ENCODE results near the gene ROR2.
"Not testable (repeated sequence)": the region's sequence is repeated elsewhere in the genome, so short reads cannot be mapped to it uniquely, and the experiment has no call there.

ROR2 gene

GRCh38 chr9:91923145-91923544 lies 26.9 kb downstream of the ROR2 start:
- FAIRE-seq, result no peak

- no peak for FAIRE-seq
These were observed 28.7 kb downstream of the ROR2 start for GRCh38 chr9:91921371-91921770.

- FAIRE-seq, result no peak
These were observed 29.2 kb downstream of the ROR2 start for GRCh38 chr9:91920630-91921350.

GRCh38 chr9:91919621-91920020 lies 30.4 kb downstream of the ROR2 start:
- FAIRE-seq, result no peak

- FAIRE-seq, result no peak
These were observed 32.6 kb downstream of the ROR2 start for GRCh38 chr9:91917436-91917835.

GRCh38 chr9:91915524-91916263 lies 34.3 kb downstream of the ROR2 start:
- no peak for FAIRE-seq

- FAIRE-seq, result no peak
These were observed 35.1 kb downstream of the ROR2 start for GRCh38 chr9:91914937-91915336.

GRCh38 chr9:91914404-91914803 lies 35.6 kb downstream of the ROR2 start:
- FAIRE-seq, result no peak

- no peak for FAIRE-seq
These were observed 36.0 kb downstream of the ROR2 start for GRCh38 chr9:91913986-91914385.

- no peak for FAIRE-seq
These were observed 36.9 kb downstream of the ROR2 start for GRCh38 chr9:91913096-91913495.

GRCh38 chr9:91911657-91912056 lies 38.4 kb downstream of the ROR2 start:
- no peak for FAIRE-seq

- FAIRE-seq, result not testable (repeated sequence)
These were observed 40.8 kb downstream of the ROR2 start for GRCh38 chr9:91909256-91909655.

- FAIRE-seq, result no peak
These were observed 41.3 kb downstream of the ROR2 start for GRCh38 chr9:91908746-91909145.

- no peak for FAIRE-seq
These were observed 41.8 kb downstream of the ROR2 start for GRCh38 chr9:91908293-91908623.

- FAIRE-seq, result no peak
These were observed 42.3 kb downstream of the ROR2 start for GRCh38 chr9:91907484-91908292.

GRCh38 chr9:91905991-91906469 lies 44.0 kb downstream of the ROR2 start:
- FAIRE-seq, result no peak

- no peak for FAIRE-seq
These were observed 44.8 kb downstream of the ROR2 start for GRCh38 chr9:91905237-91905650.

GRCh38 chr9:91904588-91905236 lies 45.3 kb downstream of the ROR2 start:
- no peak for FAIRE-seq

GRCh38 chr9:91903126-91903911 lies 46.7 kb downstream of the ROR2 start:
- no peak for FAIRE-seq

- FAIRE-seq, result no peak
These were observed 47.4 kb downstream of the ROR2 start for GRCh38 chr9:91902475-91903125.

- FAIRE-seq, result no peak
These were observed 49.2 kb downstream of the ROR2 start for GRCh38 chr9:91900797-91901177.
